Bone marrow (tissue), 2 donors: ENCODE measurements around the gene ARAF.
"Not testable (repeated sequence)": the region's sequence is repeated elsewhere in the genome, so short reads cannot be mapped to it uniquely, and the experiment has no call there.

ENCODE experiments used
- DNase-seq, 2 donors: peaks; one replicate each; lab custom pipeline; 2025; lab: John Stamatoyannopoulos, UW

Gene ARAF

GRCh38 chrX:47586043-47586787 lies 25.2 kb downstream of the ARAF start:
- DNase-seq = no peak

- no peak for DNase-seq
Measured at GRCh38 chrX:47587091-47587891, 26.3 kb downstream of the ARAF start.

GRCh38 chrX:47587906-47588735 lies 27.1 kb downstream of the ARAF start:
- DNase-seq = no peak

GRCh38 chrX:47590984-47591383 lies 30.0 kb downstream of the ARAF start:
- no peak for DNase-seq

GRCh38 chrX:47593522-47593921 lies 32.5 kb downstream of the ARAF start:
- no peak for DNase-seq

GRCh38 chrX:47595716-47596251 lies 34.8 kb downstream of the ARAF start:
- no peak for DNase-seq

GRCh38 chrX:47596256-47596655 lies 35.3 kb downstream of the ARAF start:
- no peak for DNase-seq

- no peak for DNase-seq
Measured at GRCh38 chrX:47597222-47597621, 36.2 kb downstream of the ARAF start.

GRCh38 chrX:47603125-47603524 lies 42.1 kb downstream of the ARAF start:
- not testable (repeated sequence) for DNase-seq

GRCh38 chrX:47605024-47605423 lies 44.0 kb downstream of the ARAF start:
- DNase-seq = no peak

- DNase-seq = no peak
Measured at GRCh38 chrX:47607091-47607490, 46.1 kb downstream of the ARAF start.

GRCh38 chrX:47608130-47608810 lies 47.3 kb downstream of the ARAF start:
- DNase-seq = peak in 1 of 2 donors; percentile 52

GRCh38 chrX:47610511-47610910 lies 49.5 kb downstream of the ARAF start:
- no peak for DNase-seq

- no peak for DNase-seq
Measured at GRCh38 chrX:47611489-47611888, 50.5 kb downstream of the ARAF start.

- no peak for DNase-seq
Measured at GRCh38 chrX:47611926-47612325, 50.9 kb downstream of the ARAF start.

- DNase-seq = no peak
Measured at GRCh38 chrX:47612418-47612817, 51.4 kb downstream of the ARAF start.

- DNase-seq = no peak
Measured at GRCh38 chrX:47613082-47613481, 52.1 kb downstream of the ARAF start.

GRCh38 chrX:47614618-47615017 lies 53.6 kb downstream of the ARAF start:
- DNase-seq = no peak

GRCh38 chrX:47618923-47619485 lies 58.0 kb downstream of the ARAF start:
- no peak for DNase-seq

- peak; percentile 21 to 26 for DNase-seq
Measured at GRCh38 chrX:47619486-47620302, 58.7 kb downstream of the ARAF start, which contains the start of gene SYN1. Gene SYN1 (minus strand): TSS chrX:47619857. CDS start chrX:47619728, 129 bp downstream.
